Posterior vena cava (tissue), 2 donors: ENCODE measurements around the gene ARFGAP2. TPM values are rescaled to one million over a fixed set of nuclear protein-coding genes. Genes with fewer than 3 reads are reported as not detected.
"Not testable (repeated sequence)": the region's sequence is repeated elsewhere in the genome, so short reads cannot be mapped to it uniquely, and the experiment has no call there.

Experiments used
- DNase-seq: peaks from one replicate; pipeline ENCODE4 v3.0.0-alpha.2; 2020; ENCODE audit warnings: low spot score
- intact Hi-C, 2 donors: fragments of 100-400 bp; cut with DNase I; formaldehyde crosslinking; loops; one replicate each; pipeline versions ENCODE4 v1.14.1 to v1.14.2; 2022 to 2023
- microRNA-seq, 2 donors: library from miRNA; unstranded; fragments of <30 nt; microRNA quantifications; one replicate each; pipeline ENCODE4 v1.2.0, GENCODE V29; 2020 to 2021; ENCODE audit warnings: borderline microRNAs expressed in 2 of 2
- total RNA-seq, 2 donors: library from RNA; stranded (reverse); fragmentation: NEBNext Ultra II Directional; extraction: Animal tissue kit (Norgen Biotek cat#: 25700); gene quantifications; one replicate each; pipeline ENCODE4 v1.2.1, GENCODE V29; 2021
- donor health status: DM: yes; HTN: yes; CAD: no.
- donor health status: DM: yes; HTN: yes; CAD: no.

The ARFGAP2 gene
- total RNA-seq, 2 donors from 2014 or later, result 49.4 to 58.5 TPM

GRCh38 chr11:47130543-47130942, 46.1 kb downstream of the ARFGAP2 start:
- no peak for DNase-seq
- intact Hi-C loops, result no loop called here

GRCh38 chr11:47127213-47127612, 49.5 kb downstream of the ARFGAP2 start:
- intact Hi-C loops, result no loop called here
- DNase-seq, result no peak

- no peak for DNase-seq
- intact Hi-C loops, result no loop called here
Measured at GRCh38 chr11:47125083-47125482, 51.6 kb downstream of the ARFGAP2 start.

- intact Hi-C loops, result no loop called here
- no peak for DNase-seq
Measured at GRCh38 chr11:47124675-47125074, 52.0 kb downstream of the ARFGAP2 start.

- intact Hi-C loops, result no loop called here
- DNase-seq, result no peak
Measured at GRCh38 chr11:47123094-47123493, 53.6 kb downstream of the ARFGAP2 start.

- intact Hi-C loops, result no loop called here
- DNase-seq, result no peak
Measured at GRCh38 chr11:47121731-47122130, 54.9 kb downstream of the ARFGAP2 start.

GRCh38 chr11:47121056-47121455, 55.6 kb downstream of the ARFGAP2 start:
- no peak for DNase-seq
- intact Hi-C loops, result no loop called here

- intact Hi-C loops, DNase-seq: not testable (repeated sequence)
Measured at GRCh38 chr11:47118958-47119688, 57.6 kb downstream of the ARFGAP2 start.

Small RNA genes lying within 50 kb of the gene (microRNA-seq; reads per million reads assigned to microRNA genes)
- 0 to 0.32 reads per million in 2 donors for gene MIR6745

Other genes starting within 250 kb of the ARFGAP2 start
- 10 to 100 TPM; 17.8 to 19.8 TPM for gene CSTPP1, start 240.1 kb downstream of the ARFGAP2 start, total RNA-seq
- 10 to 100 TPM; 33.1 to 47.4 TPM for gene PACSIN3, start 9.6 kb upstream of the ARFGAP2 start, total RNA-seq
- 10 to 100 TPM; 30.1 to 31.5 TPM for gene DDB2, start 38.1 kb upstream of the ARFGAP2 start, total RNA-seq
- 10 to 100 TPM; 18.0 to 25.1 TPM for gene ACP2, start 71.9 kb upstream of the ARFGAP2 start, total RNA-seq
- 10 to 100 TPM; 11.9 to 24.8 TPM for gene NR1H3, start 81.1 kb upstream of the ARFGAP2 start, total RNA-seq
- gene MADD, start 93.3 kb upstream of the ARFGAP2 start, total RNA-seq, result 10 to 100 TPM; 32.4 to 32.5 TPM
- gene MYBPC3, start 175.8 kb upstream of the ARFGAP2 start, total RNA-seq, result under 1 TPM; 0.19 to 0.37 TPM
- gene SPI1, start 201.7 kb upstream of the ARFGAP2 start, total RNA-seq, result 10 to 100 TPM; 27.7 to 47.0 TPM
- gene SLC39A13, start 231.7 kb upstream of the ARFGAP2 start, total RNA-seq, result 10 to 100 TPM; 96.1 to 98.1 TPM
- 100 to 1,000 TPM; 104 to 129 TPM for gene PSMC3, start 249.6 kb upstream of the ARFGAP2 start, total RNA-seq